ENCODE measurements around the gene KLF15. TPM values are rescaled to one million over a fixed set of nuclear protein-coding genes. Genes with fewer than 3 reads are reported as not detected.

The KLF15 gene
- total and polyA plus RNA-seq, 2 of the 8 experiments (the other 6 are each of a cell fraction or from before 2014, with no cell fraction given), result 15.7 to 19.5 TPM

- TF ChIP-seq KDM1A (IDR thresholded peaks at IDR 0.05; ENCODE audit: borderline replicate concordance, low read length), result no peak
Observed at GRCh38 chr3:126354776-126355175, 2.4 kb downstream of the KLF15 start (continued).

Measured in H1 (cell line).